ENCODE results near the gene ALKBH7.
"Not testable (repeated sequence)": the region's sequence is repeated elsewhere in the genome, so short reads cannot be mapped to it uniquely, and the experiment has no call there.

Gene ALKBH7, protein sequence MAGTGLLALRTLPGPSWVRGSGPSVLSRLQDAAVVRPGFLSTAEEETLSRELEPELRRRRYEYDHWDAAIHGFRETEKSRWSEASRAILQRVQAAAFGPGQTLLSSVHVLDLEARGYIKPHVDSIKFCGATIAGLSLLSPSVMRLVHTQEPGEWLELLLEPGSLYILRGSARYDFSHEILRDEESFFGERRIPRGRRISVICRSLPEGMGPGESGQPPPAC

DNA sequence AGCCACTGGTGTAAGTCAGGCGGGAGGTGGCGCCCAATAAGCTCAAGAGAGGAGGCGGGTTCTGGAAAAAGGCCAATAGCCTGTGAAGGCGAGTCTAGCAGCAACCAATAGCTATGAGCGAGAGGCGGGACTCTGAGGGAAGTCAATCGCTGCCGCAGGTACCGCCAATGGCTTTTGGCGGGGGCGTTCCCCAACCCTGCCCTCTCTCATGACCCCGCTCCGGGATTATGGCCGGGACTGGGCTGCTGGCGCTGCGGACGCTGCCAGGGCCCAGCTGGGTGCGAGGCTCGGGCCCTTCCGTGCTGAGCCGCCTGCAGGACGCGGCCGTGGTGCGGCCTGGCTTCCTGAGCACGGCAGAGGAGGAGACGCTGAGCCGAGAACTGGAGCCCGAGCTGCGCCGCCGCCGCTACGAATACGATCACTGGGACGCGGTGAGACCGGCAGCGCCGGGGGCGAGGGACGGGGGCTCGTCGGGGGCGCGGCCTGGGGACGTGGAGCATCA is at the start of gene ALKBH7:
Gene ALKBH7, plus strand, starts transcription at position 201 of the 502 bp plus-strand sequence. Its CDS starts 27 bp downstream, at position 228.
- DNase-seq, result peak; percentile 100

DNA sequence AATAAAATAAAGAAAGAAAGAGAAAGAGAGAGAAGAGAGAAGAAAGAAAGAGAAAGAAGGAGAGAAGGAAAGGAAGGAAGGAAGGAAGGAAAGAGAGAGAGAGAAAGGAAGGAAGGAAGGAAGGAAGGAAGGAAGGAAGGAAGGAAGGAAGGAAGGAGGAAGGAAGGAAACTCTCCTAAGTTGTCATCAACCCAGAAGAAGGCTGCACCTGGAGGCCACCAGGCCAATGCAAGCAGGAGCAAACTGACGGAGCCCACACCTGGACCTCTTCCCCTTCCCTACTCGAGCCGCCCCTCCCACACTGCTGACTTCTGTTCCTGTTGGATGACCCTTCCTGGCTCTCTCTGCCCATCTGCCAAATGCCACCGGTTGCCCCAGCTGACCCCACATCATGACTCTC is 47.8 kb upstream of the ALKBH7 start:
- no peak for DNase-seq

DNA sequence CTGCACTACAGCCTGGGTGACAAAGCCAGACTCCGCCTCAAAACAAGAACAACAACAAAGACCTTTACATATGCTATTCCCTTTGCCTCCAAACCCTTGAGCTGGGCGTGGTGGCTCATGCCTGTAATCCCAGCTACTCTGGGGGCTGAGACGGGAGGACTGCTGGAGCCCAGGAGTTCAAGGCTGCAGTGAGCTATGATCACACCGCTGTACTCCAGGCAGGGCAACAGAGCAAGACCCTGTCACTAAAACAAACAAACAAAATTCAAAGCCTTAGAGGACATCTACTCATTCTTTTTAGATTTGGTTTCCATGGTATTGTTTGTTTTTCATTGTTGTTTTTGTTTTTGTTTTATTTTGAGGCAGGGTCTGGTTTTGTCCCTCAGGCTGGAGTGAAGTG is 47.0 kb upstream of the ALKBH7 start:
- DNase-seq, result no peak

DNA sequence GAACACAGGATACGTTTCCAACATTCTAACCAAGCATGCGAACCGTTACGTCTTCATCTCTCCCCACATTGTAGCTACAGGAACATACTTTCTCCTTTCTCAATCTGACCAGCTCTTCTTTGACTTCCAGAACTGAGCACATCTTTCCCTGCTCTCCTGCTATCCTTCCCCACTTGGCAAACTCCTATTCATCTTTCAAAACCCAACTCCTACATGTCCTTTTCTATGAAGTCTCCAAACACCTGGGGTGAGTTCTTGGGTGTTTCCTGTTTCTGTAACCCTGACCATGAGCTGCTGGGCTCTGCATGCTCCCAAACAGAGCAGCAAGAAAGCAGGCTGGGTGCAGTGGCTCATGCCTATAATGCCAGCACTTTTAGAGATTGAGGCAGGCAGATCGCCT is 45.8 kb upstream of the ALKBH7 start:
- no peak for DNase-seq

DNA sequence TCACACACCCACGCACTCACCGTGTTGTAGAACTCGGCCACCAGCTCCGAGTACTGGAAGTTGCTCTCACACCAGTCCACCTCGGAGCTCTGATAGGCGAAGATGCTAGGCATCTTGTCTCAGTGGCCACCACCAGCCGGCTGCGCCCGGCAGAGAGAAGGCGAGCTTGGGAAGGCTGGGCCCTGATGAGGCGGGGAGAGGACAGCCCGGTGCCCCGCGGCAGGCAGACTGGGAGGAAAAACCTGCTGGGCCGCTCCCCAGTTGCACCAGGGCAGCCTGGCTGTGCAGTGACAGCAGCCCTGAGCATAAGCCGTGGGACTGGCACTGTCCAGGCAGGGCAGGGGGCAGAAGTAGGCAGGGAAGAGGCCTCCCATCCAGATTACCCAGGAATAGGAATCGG is 39.2 kb upstream of the ALKBH7 start, which contains the start of gene ACER1:
Gene ACER1, minus strand, starts transcription at position 174 of the 400 bp plus-strand sequence. Its CDS starts 61 bp downstream, at position 113.
- DNase-seq, result no peak

DNA sequence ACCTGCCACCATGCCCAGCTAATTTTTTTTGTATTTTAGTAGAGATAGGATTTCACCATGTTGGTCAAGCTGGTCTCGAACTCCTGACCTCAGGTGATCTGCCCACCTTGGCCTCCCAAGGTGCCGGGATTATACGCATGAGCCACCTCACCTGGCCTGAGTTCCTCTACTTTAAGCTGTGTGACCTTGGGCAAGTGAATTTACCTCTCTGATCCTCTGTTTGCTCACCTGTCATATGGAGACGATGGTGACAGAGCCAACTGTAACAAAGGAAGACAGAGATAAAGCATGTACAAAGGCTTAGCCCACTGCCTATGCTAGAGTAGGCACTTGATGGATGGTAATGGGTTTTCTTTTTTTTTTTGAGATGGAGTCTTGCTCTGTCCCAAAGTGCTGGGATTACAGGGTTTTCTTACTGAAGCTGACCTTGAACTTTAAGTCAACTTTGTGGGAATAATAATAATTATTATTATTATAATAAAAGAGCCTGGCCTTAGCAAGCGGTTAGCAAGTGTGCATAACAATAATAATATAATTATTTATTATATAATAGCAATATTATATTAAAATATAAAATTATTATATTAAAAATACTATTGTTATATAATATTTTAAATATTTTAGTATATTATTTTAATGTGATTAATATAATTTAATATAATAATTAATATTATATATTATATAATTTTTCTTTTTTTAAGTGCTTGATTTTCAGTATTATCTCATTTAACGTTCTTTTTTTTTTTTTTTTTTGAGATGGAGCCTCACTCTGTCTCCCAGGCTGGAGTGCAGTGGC is 37.9 kb upstream of the ALKBH7 start:
- no peak for DNase-seq

DNA sequence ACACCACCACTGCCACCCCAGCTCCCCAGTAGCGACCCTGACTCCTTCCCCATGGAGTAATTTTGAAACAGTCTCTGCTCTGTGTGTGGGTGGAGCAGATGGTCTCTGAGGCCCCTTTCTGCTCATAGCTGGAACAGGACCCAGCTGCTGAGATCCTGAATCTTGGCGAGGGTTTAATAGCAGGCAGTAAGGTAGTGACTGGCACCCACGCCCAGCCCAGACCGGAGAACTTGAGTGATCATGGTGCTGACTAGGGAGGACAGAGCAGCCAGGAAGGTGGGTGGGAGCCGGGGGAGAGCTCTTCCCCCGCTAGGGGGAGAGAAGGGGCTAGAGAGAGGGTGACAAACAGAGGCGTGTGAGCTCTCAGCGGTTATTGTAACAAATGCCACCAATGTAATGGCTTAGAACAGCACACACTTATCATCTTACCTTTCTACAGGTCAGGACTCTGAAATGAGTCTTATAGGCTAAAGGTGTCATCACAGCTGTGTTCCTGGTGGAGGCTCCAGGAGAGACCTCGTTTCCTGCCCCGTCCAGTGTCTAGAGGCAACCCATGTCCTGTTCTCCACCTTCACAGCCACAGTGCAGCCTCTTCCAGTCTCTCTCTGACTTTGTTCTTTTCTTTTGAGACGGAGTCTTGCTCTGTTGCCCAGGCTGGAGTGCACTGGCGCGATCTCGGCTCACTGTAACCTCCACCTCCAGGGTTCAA is 31.9 kb upstream of the ALKBH7 start:
- no peak for DNase-seq

DNA sequence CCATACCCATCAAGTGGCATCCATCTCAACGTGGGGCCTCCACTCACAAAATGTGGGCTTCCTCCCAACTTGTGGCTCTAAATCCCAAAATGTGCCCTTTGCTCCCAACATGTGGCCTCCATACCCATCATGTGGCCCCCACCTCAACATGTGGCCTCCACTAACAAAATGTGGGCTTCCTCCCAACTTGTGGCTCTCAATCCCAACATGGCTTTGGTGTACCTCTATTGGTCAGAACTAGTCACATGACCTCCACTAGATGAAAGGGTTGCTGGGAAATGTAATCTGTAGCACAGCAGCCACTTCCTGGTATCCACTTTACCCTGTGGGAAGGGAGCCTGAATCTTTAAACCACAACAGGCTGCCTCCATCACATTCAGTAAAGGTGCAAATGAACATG is 29.1 kb upstream of the ALKBH7 start:
- DNase-seq, result no peak

DNA sequence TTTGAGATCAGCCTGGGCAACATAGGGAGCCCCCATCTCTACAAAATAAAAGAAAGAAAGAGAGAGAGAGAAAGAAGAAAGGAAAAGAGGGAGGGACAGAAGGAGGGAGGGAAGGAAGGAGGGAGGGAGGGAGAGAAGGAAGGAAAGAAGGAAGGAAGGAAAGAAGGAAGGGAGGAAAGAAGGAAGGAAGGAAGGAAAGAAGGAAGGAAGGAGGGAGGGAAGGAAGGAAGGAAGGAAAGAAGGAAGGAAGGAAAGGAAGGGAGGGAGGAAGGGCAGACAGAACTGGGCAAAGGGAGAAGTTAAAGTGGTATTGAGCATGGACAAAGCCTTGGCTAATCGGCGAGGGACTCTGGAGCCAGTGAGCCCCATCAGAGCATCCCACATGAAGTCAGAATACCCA is 23.3 kb upstream of the ALKBH7 start:
- not testable (repeated sequence) for DNase-seq

DNA sequence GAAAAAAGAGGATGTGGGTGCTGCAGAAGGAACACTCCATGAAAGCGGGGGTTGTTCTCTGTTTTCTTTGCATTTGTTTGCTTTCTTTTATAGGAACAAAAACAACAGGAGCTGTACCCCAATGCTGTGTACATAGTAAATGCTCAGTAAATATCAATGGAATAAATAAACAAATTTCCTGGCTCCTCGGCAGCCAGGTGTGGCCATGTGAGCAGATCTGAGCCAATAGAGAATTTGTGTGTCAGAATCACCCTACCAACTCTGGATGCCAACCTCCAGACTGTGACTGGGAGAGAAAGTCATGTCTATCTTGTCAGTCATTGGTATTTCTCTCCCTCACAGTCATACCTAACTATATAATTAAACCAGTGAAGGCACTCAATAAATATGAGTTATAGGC is 21.9 kb upstream of the ALKBH7 start:
- DNase-seq, result no peak

DNA sequence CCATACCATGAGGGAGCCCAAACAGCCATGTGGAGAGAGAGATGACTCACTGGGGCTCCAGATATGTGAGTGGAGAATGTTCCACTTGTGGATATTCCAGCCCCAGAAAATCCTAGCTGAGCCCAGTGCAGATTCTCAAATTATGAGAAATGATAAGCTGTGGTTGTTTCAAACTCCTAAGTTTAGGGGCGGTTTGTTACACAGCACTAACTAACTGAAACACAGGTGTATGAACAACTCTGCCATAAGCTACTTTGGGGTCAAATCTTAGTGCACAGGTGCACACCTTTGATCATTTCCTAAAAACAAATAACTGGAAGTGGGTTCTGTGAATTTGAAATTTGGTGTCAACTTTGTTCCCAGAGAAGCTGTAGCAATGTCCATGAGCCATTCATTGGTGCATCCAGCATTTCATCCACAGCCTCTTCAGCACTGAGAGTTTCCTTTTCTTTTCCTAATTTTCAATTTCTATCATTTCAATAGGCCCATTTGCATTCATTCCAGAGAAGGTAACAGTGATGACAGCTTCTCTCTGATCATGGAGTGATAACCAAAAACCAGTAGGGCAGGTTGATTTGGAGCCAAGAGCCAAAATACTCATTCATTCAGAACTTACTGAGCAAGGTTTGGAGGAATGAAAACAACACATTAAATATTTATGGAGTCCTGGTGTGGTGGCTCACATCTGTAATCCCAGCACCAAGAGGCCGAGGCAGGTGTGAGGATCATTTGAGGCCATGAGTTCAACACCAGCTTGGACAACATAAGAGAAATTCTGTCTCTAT is 20.0 kb upstream of the ALKBH7 start:
- DNase-seq, result no peak

DNA sequence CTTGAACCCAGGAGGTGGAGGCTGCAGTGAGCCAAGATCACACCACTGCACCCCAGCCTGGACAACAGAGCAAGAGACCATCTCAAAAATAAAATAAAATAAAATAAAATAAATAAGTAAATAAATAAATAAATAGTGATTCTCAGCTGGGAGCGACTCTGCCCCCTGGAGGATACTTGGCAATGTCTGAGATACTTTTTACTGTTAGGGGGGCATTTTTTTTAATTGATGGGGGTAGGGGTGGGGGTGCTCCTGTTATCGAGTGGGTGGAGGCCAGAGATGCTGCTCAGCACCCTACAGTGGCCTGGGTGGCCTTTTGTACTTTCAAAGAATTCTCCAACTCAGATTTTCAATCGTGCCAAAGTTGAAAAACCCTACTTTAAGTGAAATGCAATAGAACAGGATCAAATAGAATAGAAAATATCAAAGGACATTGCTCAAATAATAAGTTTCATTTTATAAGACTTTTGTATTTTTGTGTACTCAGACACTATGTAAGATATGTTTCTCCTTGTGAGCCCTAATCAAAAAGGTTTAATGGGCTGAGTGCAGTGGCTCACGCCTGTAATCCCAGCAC is 18.4 kb upstream of the ALKBH7 start:
- no peak for DNase-seq

DNA sequence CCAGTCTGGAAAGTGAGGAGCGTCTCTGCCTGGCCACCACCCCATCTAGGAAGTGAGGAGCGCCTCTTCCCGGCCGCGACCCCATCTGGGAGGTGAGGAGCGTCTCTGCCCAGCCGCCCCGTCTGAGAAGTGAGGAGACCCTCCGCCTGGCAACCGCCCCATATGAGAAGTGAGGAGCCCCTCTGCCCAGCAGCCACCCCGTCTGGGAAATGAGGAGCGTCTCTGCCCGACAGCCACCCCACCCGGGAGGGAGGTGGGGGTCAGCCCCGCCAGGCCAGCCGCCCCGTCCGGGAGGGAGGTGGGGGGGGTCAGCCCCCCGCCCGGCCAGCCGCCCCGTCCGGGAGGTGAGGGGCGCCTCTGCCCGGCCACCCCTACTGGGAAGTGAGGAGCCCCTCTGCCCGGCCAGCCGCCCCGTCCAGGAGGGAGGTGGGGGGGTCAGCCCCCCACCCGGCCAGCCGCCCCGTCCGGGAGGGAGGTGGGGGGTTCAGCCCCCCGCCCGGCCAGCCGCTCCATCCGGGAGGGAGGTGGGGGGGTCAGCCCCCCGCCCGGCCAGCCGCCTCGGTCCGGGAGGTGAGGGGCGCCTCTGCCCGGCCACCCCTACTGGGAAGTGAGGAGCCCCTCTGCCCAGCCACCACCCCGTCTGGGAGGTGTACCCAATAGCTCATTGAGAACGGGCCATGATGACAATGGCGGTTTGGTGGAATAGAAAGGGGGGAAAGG is 17.1 kb upstream of the ALKBH7 start:
- not testable (repeated sequence) for DNase-seq

DNA sequence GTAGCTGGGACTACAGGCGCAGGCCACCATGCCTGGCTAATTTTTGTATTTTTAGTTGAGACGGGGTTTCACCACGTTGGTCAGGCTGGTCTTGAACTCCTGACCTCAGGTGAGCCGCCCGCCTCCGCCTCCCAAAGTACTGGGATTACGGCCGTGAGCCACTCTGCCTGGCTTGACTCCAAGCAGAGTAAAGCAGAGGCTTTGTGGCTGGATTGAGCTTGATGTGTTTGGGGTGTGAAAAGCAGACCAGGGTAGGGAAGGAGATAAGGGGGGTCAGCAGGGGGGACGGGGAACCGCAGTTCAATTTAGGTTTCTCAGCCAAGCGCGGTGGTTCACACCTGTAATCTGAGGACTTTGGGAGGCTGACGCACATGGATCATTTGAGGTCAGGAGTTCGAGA is 15.4 kb upstream of the ALKBH7 start:
- no peak for DNase-seq

DNA sequence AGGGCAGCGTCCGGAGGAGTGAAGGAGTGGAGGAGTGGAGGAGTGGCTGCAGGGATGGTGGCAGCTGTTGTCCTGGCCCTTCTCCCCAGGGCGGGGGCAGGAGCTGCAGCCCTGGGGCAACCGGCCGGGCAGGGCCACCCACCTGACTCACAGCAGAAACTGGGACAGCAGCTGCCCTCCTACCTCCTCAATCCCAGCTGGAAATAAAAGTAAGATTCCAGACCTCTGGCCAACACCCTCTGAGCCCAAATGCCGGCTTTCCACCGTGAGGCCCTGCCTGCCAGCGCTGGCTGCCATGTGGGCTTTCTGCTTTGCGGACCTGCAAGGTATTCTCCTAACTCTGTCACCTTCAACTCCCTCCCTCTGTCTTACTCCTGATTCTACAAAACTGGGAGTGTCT is 14.6 kb upstream of the ALKBH7 start:
- no peak for DNase-seq

DNA sequence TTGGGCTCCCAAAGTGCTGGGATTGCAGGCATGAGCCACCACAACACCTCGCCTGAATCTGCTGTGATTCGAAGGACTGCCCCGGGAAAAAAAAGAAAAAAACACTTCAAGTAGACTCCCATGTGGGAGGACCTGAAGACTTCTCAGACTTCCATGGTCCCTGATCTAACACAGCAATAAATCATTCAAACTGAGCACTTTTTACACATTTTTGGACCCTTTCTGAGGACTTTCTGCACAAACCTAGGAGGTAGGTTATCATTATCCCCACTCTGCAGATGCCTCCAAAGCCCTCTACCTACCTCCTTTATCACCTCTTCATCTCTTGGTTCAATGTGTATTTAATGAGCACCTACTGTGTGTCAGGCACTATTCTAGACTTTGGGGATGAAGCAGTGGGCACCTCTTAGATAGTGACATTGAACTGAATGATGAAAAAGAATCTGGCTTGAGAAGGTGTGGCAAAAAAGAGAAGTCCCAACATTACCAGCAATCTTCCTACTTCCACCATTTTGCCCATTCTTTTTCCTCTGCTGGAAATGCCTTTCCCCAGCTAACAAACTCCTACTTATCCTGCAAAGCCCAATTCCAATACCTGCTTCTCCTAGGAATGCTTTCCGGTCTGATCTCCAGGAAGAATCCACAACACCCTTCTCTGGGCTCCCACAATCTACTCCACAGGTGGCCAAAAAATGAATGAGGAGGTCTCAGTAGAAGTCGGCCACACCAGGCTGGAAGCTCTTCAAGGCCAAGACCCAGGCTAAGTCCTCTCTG is 12.8 kb upstream of the ALKBH7 start:
- DNase-seq, result no peak

DNA sequence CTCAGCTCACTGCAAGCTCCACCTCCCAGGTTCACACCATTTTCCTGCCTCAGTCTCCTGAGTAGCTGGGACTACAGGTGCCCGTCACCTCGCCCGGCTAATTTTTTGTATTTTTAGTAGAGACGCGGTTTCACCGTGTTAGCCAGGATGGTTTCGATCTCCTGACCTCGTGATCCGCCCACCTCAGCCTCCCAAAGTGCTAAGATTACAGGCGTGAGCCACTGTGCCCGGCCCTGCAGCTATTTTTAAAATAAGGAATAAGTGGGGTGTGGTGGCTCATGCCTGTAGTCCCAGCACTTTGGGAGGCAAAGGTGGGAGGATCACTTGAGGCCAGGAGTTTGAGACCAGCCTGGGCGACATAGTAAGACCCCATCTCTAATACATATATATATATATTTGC is 12.1 kb upstream of the ALKBH7 start:
- not testable (repeated sequence) for DNase-seq

DNA sequence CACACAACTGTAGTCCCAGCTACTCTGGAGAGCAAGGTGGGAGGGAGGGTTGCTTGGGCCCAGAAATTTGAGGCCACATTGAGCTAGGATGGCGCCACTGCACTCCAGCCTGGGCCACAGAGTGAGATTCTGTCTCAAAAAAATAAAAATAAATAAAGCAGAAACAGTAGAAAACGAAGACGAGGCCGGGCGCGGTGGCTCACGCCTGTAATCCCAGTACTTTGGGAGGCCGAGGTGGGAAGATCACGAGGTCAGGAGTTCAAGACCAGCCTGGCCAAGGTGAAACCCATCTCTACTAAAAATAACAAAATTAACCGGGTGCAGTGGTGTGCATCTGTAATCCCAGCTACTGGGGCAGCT is 11.8 kb upstream of the ALKBH7 start:
- not testable (repeated sequence) for DNase-seq

DNA sequence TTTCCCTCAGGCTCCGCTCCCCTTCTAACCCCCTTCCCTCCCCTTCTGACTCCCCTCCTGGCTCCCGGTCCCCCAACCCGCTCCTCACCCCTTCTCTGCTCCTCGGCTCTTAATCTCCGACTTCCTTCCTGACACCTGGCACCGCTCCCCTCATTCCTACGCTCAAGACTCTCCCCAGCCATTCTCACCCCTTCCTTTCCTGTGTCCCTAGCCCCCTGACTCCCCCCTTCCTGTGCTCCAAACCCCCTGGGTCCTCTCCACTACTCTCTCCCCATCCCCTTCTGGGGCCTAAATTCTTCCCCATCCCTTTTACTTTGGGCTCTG is 10.6 kb upstream of the ALKBH7 start:
- no peak for DNase-seq

DNA sequence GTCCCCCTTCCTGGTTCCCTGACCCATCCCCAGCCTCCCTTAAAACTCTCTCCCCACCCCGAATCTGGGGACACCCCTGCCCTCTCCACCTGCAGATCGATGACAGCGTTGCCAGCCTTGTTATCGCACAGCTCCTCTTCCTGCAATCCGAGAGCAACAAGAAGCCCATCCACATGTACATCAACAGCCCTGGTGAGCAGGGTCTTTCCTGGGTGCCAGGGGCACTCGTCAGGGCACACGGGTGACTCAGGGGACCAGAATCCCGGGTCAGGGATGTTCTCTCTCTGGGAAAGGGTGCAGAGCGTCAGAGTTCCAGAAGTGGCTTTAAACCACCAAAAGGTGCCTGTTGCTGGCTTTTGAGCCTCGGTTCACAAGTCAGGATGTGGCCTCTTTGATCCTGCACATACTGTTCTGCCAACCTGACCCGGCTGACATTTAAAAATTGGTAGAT is 10.2 kb upstream of the ALKBH7 start:
- DNase-seq, result no peak

DNA sequence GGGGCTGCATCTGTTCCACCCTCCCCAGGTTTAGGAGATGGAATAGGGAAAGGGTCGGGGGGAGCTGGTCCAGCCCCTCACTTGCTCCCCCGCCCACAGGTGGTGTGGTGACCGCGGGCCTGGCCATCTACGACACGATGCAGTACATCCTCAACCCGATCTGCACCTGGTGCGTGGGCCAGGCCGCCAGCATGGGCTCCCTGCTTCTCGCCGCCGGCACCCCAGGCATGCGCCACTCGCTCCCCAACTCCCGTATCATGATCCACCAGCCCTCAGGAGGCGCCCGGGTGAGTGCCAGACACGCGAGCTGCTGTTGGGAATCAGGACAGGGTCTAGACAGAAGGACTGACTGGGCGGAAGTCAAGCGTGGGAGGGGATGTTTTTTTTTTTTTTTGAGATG is 8.2 kb upstream of the ALKBH7 start:
- no peak for DNase-seq
